Hepatocyte (in vitro differentiated cells): ENCODE results near the gene TENM4.

ENCODE experiments used
- EZH2 ChIP-seq: fragments of 200-600 bp; sonication (generic); IDR thresholded peaks from 2 replicates; pipeline ENCODE4 v1.6.1; 2016; ENCODE audit warnings: antibody characterized with exemption, mild to moderate bottlenecking, borderline replicate concordance
- TF ChIP-seq, protein P1 (sequence below): fragments of 200-600 bp; sonication (generic); IDR thresholded peaks from 2 replicates; pipeline ENCODE4 v1.5.1; 2016; ENCODE audit warnings: antibody characterized with exemption, mild to moderate bottlenecking; ENCODE audit not compliant: poor library complexity

DNA sequence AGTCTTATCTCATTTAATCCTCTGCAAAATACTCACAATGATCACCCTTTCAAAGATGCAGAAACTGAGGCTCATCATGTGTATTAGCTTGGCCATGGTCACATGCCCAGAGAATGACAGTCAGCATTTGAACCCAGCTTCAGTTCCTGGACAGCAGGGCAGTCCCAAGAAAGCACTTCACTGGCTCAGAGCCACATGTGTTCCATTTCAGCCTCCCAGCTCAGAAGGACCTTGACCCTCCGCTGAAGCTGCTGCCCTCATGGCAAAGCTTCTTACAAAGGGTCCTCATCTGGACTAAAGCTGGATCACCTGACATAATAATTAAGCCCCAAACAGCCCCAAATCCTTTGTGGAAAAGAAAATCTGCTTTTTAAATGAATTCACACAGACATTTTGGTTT is 37.0 kb downstream of the TENM4 start:
- no peak for TF ChIP-seq EZH2
- TF ChIP-seq, protein P1, sequence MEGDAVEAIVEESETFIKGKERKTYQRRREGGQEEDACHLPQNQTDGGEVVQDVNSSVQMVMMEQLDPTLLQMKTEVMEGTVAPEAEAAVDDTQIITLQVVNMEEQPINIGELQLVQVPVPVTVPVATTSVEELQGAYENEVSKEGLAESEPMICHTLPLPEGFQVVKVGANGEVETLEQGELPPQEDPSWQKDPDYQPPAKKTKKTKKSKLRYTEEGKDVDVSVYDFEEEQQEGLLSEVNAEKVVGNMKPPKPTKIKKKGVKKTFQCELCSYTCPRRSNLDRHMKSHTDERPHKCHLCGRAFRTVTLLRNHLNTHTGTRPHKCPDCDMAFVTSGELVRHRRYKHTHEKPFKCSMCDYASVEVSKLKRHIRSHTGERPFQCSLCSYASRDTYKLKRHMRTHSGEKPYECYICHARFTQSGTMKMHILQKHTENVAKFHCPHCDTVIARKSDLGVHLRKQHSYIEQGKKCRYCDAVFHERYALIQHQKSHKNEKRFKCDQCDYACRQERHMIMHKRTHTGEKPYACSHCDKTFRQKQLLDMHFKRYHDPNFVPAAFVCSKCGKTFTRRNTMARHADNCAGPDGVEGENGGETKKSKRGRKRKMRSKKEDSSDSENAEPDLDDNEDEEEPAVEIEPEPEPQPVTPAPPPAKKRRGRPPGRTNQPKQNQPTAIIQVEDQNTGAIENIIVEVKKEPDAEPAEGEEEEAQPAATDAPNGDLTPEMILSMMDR, result no peak
